GM12878 (cell line): ENCODE measurements around the gene B9D1. TPM values are rescaled to one million over a fixed set of nuclear protein-coding genes. Genes with fewer than 3 reads are reported as not detected.

Source experiments
- ATAC-seq: fragments of 200-7000 bp; cut with Tn5 transposase; 3 replicates; pipeline ENCODE4 v1.9.1; 2020; ENCODE audit warnings: mild to moderate bottlenecking, moderate library complexity
- BruUV-seq: library from RNA; stranded (reverse); fragments of 400-500 nt; replicated peaks from 2 replicates; lab custom pipeline; 2021; lab: Mats Ljungman, UMichigan
- CTCF ChIA-PET: fragments of 300-600 bp; sonication (Branson Sonifier 250); formaldehyde crosslinking; extraction: SDS; loops from one replicate; lab custom pipeline; 2021; ENCODE audit warnings: inconsistent platforms; lab: Yijun Ruan, JAX
- POLR2A ChIA-PET: fragments of 350-600 bp; formaldehyde crosslinking; extraction: SDS; loops from one replicate; lab custom pipeline; 2021; ENCODE audit warnings: inconsistent platforms; lab: Charles Lee
- RAD21 ChIA-PET: fragments of 300-600 bp; sonication (Branson Sonifier 250); formaldehyde crosslinking; loops from one replicate; lab custom pipeline; 2023; ENCODE audit warnings: antibody characterized with exemption; ENCODE audit not compliant: unreplicated experiment; lab: Charles Lee
- SMC1A ChIA-PET: fragments of 300-600 bp; sonication (Branson Sonifier 250); formaldehyde crosslinking; loops from one replicate; lab custom pipeline; 2023; ENCODE audit not compliant: unreplicated experiment, uncharacterized antibody; lab: Charles Lee
- DNase-seq: peaks from one replicate; pipeline ENCODE4 v3.0.0-alpha.2; 2011; ENCODE audit warnings: low read depth, low spot score
- FAIRE-seq: peaks from 3 replicates; lab custom pipeline; 2011; peaks lifted over from hg19 to GRCh38; lab: Jason Lieb, UNC
- H2AFZ ChIP-seq: 2 replicates; pipeline ENCODE4 v1.6.0; 2011; ENCODE audit warnings: low read depth, low read length, control low read depth; ENCODE audit not compliant: control insufficient read depth
- H3K27ac ChIP-seq: 2 replicates; pipeline ENCODE4 v1.5.1; 2011; ENCODE audit warnings: control low read depth; ENCODE audit not compliant: control insufficient read depth, insufficient read depth
- H3K27me3 ChIP-seq, 2 experiments: replicated peaks in 1 of 2; 2 replicates each; pipeline versions ENCODE4 v1.6.0 to v1.6.1; 2011; ENCODE audit warnings: low read length in 1 of 2; ENCODE audit not compliant: control insufficient read depth in 2 of 2, insufficient read depth in 2 of 2
- H3K36me3 ChIP-seq, 2 experiments: 2 replicates each; pipeline ENCODE4 v1.5.1; 2011; ENCODE audit warnings: low read length in 1 of 2; ENCODE audit not compliant: control insufficient read depth in 2 of 2, insufficient read depth in 2 of 2
- H3K4me1 ChIP-seq: 2 replicates; pipeline ENCODE4 v1.6.1; 2011; ENCODE audit warnings: mild to moderate bottlenecking, low read length, moderate library complexity, mixed read lengths; ENCODE audit not compliant: control insufficient read depth, insufficient read depth
- H3K4me2 ChIP-seq: 2 replicates; pipeline ENCODE4 v1.6.0; 2011; ENCODE audit warnings: control low read depth; ENCODE audit not compliant: control insufficient read depth, insufficient read depth
- H3K4me3 ChIP-seq: fragments of 200-600 bp; sonication (generic); 2 replicates; pipeline ENCODE4 v1.5.1; 2016
- H3K79me2 ChIP-seq: 2 replicates; pipeline ENCODE4 v1.6.0; 2011; ENCODE audit warnings: low read length; ENCODE audit not compliant: control insufficient read depth, insufficient read depth
- H3K9ac ChIP-seq: 2 replicates; pipeline ENCODE4 v1.8.0; 2011; ENCODE audit warnings: low read length, control low read depth, mixed read lengths; ENCODE audit not compliant: control insufficient read depth, insufficient read depth
- H3K9me3 ChIP-seq: replicated peaks from 3 replicates; pipeline ENCODE4 v1.5.1; 2011; ENCODE audit warnings: mild to moderate bottlenecking, low read length; ENCODE audit not compliant: control insufficient read depth, insufficient read depth
- H4K20me1 ChIP-seq: 2 replicates; pipeline ENCODE4 v1.6.0; 2011; ENCODE audit not compliant: control insufficient read depth, insufficient read depth
- ATF7 ChIP-seq: fragments of 450-650 bp; IDR thresholded peaks from 2 replicates; pipeline ENCODE4 v1.6.1; 2016; ENCODE audit warnings: low read depth, mild to moderate bottlenecking
- BACH1 ChIP-seq: fragments of 450-650 bp; IDR thresholded peaks from 2 replicates; pipeline ENCODE4 v1.6.1; 2017; ENCODE audit warnings: mild to moderate bottlenecking, borderline replicate concordance
- DPF2 ChIP-seq: fragments of 450-650 bp; IDR thresholded peaks from 2 replicates; pipeline ENCODE4 v1.6.1; 2017; ENCODE audit warnings: mild to moderate bottlenecking
- EED ChIP-seq: sonication (generic); IDR thresholded peaks from 2 replicates; pipeline ENCODE4 v1.6.1; 2016; ENCODE audit warnings: antibody characterized with exemption, low read depth
- ESRRA ChIP-seq: IDR thresholded peaks from 2 replicates; pipeline ENCODE4 v1.6.1; 2012; ENCODE audit warnings: mild to moderate bottlenecking, low read length, improper control_type of control experiment
- GATAD2B ChIP-seq: fragments of 450-650 bp; conservative IDR thresholded peaks from 2 replicates; pipeline ENCODE4 v1.6.1; 2017; ENCODE audit warnings: low read depth, mild to moderate bottlenecking, moderate library complexity
- HSF1 ChIP-seq: fragments of 150-350 bp; IDR thresholded peaks from 2 replicates; pipeline ENCODE4 v1.6.1; 2014; ENCODE audit warnings: mild to moderate bottlenecking, low read depth, low read length
- NRF1 ChIP-seq: conservative IDR thresholded peaks from 2 replicates; pipeline ENCODE4 v1.6.1; 2011; ENCODE audit warnings: mild to moderate bottlenecking, low read depth, low read length, improper control_type of control experiment
- RAD21 ChIP-seq: IDR thresholded peaks from 2 replicates; pipeline ENCODE4 v1.6.1; 2011; ENCODE audit warnings: mild to moderate bottlenecking, low read depth, low read length, moderate library complexity; ENCODE audit not compliant: insufficient read depth
- SPI1 ChIP-seq: IDR thresholded peaks from 2 replicates; pipeline ENCODE4 v1.6.1; 2011; ENCODE audit warnings: low read depth, mild to moderate bottlenecking, low read length, moderate library complexity, borderline replicate concordance; ENCODE audit not compliant: insufficient read depth
- SREBF2 ChIP-seq: IDR thresholded peaks from 2 replicates; pipeline ENCODE4 v1.6.1; 2012; ENCODE audit warnings: mild to moderate bottlenecking, low read length
- STAT3 ChIP-seq: IDR thresholded peaks from 2 replicates; pipeline ENCODE4 v1.6.1; 2011; ENCODE audit warnings: low read depth, low read length, improper control_type of control experiment
- SUPT20H ChIP-seq: IDR thresholded peaks from 2 replicates; pipeline ENCODE4 v1.6.1; 2011; ENCODE audit warnings: low read depth, mild to moderate bottlenecking, low read length, moderate library complexity, borderline replicate concordance; ENCODE audit not compliant: control insufficient read depth
- ZBTB40 ChIP-seq: fragments of 450-650 bp; IDR thresholded peaks from 2 replicates; pipeline ENCODE4 v1.6.1; 2016; ENCODE audit warnings: mild to moderate bottlenecking, moderate library complexity, borderline replicate concordance
- ZNF207 ChIP-seq: fragments of 450-650 bp; IDR thresholded peaks from 2 replicates; pipeline ENCODE4 v1.6.1; 2014; ENCODE audit warnings: antibody characterized with exemption, mild to moderate bottlenecking, borderline replicate concordance
- ZNF217 ChIP-seq: fragments of 450-650 bp; IDR thresholded peaks from 2 replicates; pipeline ENCODE4 v1.6.1; 2017; ENCODE audit warnings: antibody characterized with exemption, mild to moderate bottlenecking
- WGBS: methylation state at CpG from one replicate; pipeline ENCODE4 v1.1.6; 2016; ENCODE audit warnings: low lambda C conversion rate; ENCODE audit not compliant: insufficient replicate concordance, insufficient coverage; ENCODE audit errors: missing lambda C conversion rate; 5-methylcytosine and 5-hydroxymethylcytosine counted together
- in situ Hi-C: fragments of 300-500 bp; cut with MboI; formaldehyde crosslinking; loops from 9 replicates; pipeline ENCODE4 v1.14.3; 2018; ENCODE audit warnings: mixed read lengths
- intact Hi-C: fragments of 100-400 bp; cut with micrococcal nuclease; formaldehyde crosslinking; loops from one replicate; pipeline ENCODE4 v1.14.2; 2022; ENCODE audit not compliant: unreplicated experiment
- polyA plus RNA-seq, 11 experiments: library from polyadenylated mRNA; depleted of rRNA in 4 of 11; unstranded in 6 of 11; stranded (reverse) in 5 of 11; fragments of >200 nt; fragmentation: Nextera tagmentation in 4 of 11; fragmentation: Illumina TruSeq in 1 of 11; extraction: Ambion mirVana in 4 of 11; extraction: Trizol in 1 of 11; gene quantifications; 1 replicate in 1 of 11; 2 replicates in 10 of 11; pipeline versions ENCODE4 v1.2.1 to v1.2.3, GENCODE V29; 2011 to 2016; ENCODE audit warnings: inconsistent platforms in 2 of 11, missing spikeins in 2 of 11, low read depth in 1 of 11
- total RNA-seq, 4 experiments: library from RNA; depleted of rRNA in 3 of 4; stranded (reverse); fragments of >200 nt in 3 of 4; fragmentation: Illumina TruSeq in 1 of 4; extraction: Trizol in 1 of 4; gene quantifications; 2 replicates each; pipeline versions ENCODE4 v1.2.1 to v1.2.3, GENCODE V29; 2013 to 2021

Gene B9D1
- total and polyA plus RNA-seq, 10 of the 15 experiments (the other 5 are each of a cell fraction or from before 2014, with no cell fraction given): 5.9 to 18.3 (median 9.8) TPM

GRCh38 chr17:19345486-19346350 is 16.8 kb downstream of the B9D1 start:
- TF ChIP-seq STAT3: no peak
- TF ChIP-seq NRF1: no peak
- no peak for TF ChIP-seq SPI1
- TF ChIP-seq ATF7: no peak
- TF ChIP-seq DPF2: no peak
- TF ChIP-seq BACH1: no peak
- TF ChIP-seq RAD21: no peak
- no peak for TF ChIP-seq HSF1
- TF ChIP-seq ZNF217: no peak
- TF ChIP-seq EED: no peak
- TF ChIP-seq SREBF2: no peak
- TF ChIP-seq GATAD2B: no peak
- no peak for TF ChIP-seq ESRRA
- no peak for TF ChIP-seq ZBTB40
- no peak for TF ChIP-seq SUPT20H
- no peak for TF ChIP-seq ZNF207
- H3K9ac ChIP-seq: no peak overlapping the region
- no peaks in the 10 kb centered on the region for H3K9me3 ChIP-seq
- in situ Hi-C loops: no loop called here
- FAIRE-seq (no peak), DNase-seq (no peak), ATAC-seq (no peak)
- H3K4me1 ChIP-seq: no peaks in the 10 kb centered on the region
- no peak overlapping the region for H2AFZ ChIP-seq
- H3K4me3 ChIP-seq: no peak overlapping the region
- H4K20me1 ChIP-seq: no peaks in the 10 kb centered on the region
- no peaks in the 10 kb centered on the region; a peak in 1 of 4 replicates for H3K27me3 ChIP-seq
- H3K36me3 ChIP-seq: no peaks in the 10 kb centered on the region
- ChIA-PET POLR2A (no interaction called here), CTCF (no interaction called here), RAD21 (no interaction called here), SMC1A (no interaction called here)
- intact Hi-C loops: no loop called here
- H3K27ac ChIP-seq: no peak overlapping the region
- no peaks in the 10 kb centered on the region for H3K79me2 ChIP-seq
- no peak overlapping the region for H3K4me2 ChIP-seq
- BruUV-seq: no TSS peak
- WGBS: 39% methylated on average over 13 of the region's 13 CpGs
